Parathyroid adenoma (tissue), 2 donors: ENCODE data around the gene LPAR5.

Experiments
- H2AFZ ChIP-seq: fragments of 300-600 bp; sonication (generic); one replicate; pipeline ENCODE4 v1.7.0; 2017; ENCODE audit warnings: antibody characterized with exemption, mild to moderate bottlenecking
- H3K27ac ChIP-seq: fragments of 300-600 bp; sonication (generic); one replicate; pipeline ENCODE4 v1.7.0; 2017
- H3K27me3 ChIP-seq: fragments of 300-600 bp; sonication (generic); one replicate; pipeline ENCODE4 v1.7.0; 2017; ENCODE audit warnings: low read length; ENCODE audit not compliant: control insufficient read depth, insufficient read depth
- H3K36me3 ChIP-seq: fragments of 300-600 bp; sonication (generic); one replicate; pipeline ENCODE4 v1.7.0; 2017; ENCODE audit warnings: low read length; ENCODE audit not compliant: control insufficient read depth, insufficient read depth
- H3K4me1 ChIP-seq: fragments of 300-600 bp; sonication (generic); one replicate; pipeline ENCODE4 v1.7.0; 2017; ENCODE audit warnings: control low read depth
- H3K4me2 ChIP-seq: fragments of 300-600 bp; sonication (generic); one replicate; pipeline ENCODE4 v1.7.0; 2017; ENCODE audit warnings: low read length
- H3K4me3 ChIP-seq: fragments of 300-600 bp; sonication (generic); one replicate; pipeline ENCODE4 v1.7.0; 2017; ENCODE audit warnings: low read depth, low read length
- H3K79me2 ChIP-seq: fragments of 300-600 bp; sonication (generic); one replicate; pipeline ENCODE4 v1.7.0; 2017; ENCODE audit warnings: control low read depth
- H3K9ac ChIP-seq: fragments of 300-600 bp; sonication (generic); one replicate; pipeline ENCODE4 v1.7.0; 2017; ENCODE audit warnings: mild to moderate bottlenecking
- H3K9me3 ChIP-seq: fragments of 300-600 bp; sonication (generic); one replicate; pipeline ENCODE4 v1.7.0; 2017; ENCODE audit warnings: low read length; ENCODE audit not compliant: control insufficient read depth
- TF ChIP-seq, protein P1 (sequence below): fragments of 300-600 bp; sonication (generic); IDR thresholded peaks from one replicate; pipeline ENCODE4 v1.7.0; 2017; ENCODE audit warnings: antibody characterized with exemption, mild to moderate bottlenecking
- donor health status: primary hyperparathyroidism.

Gene LPAR5

DNA sequence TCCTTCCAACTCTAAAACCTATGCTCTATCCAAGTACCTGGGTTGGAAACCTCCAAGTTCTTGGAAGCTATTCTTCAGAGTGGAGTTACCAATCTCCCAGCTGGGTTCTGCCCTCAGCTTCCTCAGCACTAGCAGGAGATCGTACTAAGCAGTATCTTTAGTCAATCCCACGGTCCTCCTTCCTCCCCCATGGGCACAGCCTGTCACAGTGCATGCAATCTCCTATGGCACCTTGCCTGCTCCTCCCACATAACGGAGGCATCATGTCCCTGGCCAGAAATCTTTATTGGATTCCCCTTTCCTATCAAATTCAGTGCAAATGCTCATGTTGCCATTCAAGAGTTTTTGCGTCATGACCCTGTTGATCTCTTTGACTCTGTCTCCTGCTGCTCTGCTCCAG, 5.4 kb upstream of the LPAR5 start:
- Histone ChIP-seq H3K4me1 (peaks cover 14% of the 10 kb centered on the region), H3K79me2 (no peaks in the 10 kb centered on the region), H3K9me3 (no peaks in the 10 kb centered on the region), H3K9ac (no peak overlapping the region), H2AFZ (peak overlapping the region; percentile 50), H3K27me3 (no peaks in the 10 kb centered on the region), H3K27ac (peak overlapping the region; percentile 47), H3K36me3 (no peaks in the 10 kb centered on the region), H3K4me2 (no peak overlapping the region), H3K4me3 (no peak overlapping the region)
- TF ChIP-seq, protein P1, sequence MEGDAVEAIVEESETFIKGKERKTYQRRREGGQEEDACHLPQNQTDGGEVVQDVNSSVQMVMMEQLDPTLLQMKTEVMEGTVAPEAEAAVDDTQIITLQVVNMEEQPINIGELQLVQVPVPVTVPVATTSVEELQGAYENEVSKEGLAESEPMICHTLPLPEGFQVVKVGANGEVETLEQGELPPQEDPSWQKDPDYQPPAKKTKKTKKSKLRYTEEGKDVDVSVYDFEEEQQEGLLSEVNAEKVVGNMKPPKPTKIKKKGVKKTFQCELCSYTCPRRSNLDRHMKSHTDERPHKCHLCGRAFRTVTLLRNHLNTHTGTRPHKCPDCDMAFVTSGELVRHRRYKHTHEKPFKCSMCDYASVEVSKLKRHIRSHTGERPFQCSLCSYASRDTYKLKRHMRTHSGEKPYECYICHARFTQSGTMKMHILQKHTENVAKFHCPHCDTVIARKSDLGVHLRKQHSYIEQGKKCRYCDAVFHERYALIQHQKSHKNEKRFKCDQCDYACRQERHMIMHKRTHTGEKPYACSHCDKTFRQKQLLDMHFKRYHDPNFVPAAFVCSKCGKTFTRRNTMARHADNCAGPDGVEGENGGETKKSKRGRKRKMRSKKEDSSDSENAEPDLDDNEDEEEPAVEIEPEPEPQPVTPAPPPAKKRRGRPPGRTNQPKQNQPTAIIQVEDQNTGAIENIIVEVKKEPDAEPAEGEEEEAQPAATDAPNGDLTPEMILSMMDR = no peak

DNA sequence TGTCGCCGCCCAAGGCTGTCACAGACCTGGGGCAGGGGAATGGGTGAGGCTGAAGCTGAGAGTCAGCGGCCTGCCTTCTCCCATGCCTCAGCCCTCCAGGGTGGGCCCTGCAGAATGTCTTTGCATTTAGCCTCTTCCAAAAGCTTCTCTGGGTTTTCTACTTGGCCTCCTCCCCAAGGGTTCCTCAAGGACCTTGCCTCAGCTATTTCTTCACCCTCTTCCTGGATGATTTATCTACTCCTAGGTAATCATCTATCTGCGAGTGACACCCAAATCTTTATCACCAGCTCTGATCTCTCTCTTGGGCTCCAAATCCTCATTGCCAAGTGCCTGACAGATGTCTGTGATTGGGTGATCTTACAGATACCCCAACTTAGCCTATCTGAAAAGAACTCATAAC, 4.7 kb upstream of the LPAR5 start:
- H3K27ac ChIP-seq = peak overlapping the region; percentile 47
- no peak overlapping the region for H2AFZ ChIP-seq
- peaks cover 14% of the 10 kb centered on the region for H3K4me1 ChIP-seq
- no peaks in the 10 kb centered on the region for H3K27me3 ChIP-seq
- no peak overlapping the region for H3K4me2 ChIP-seq
- H3K9me3 ChIP-seq = no peaks in the 10 kb centered on the region
- H3K9ac ChIP-seq = no peak overlapping the region
- H3K36me3 ChIP-seq = no peaks in the 10 kb centered on the region
- H3K79me2 ChIP-seq = no peaks in the 10 kb centered on the region
- no peak overlapping the region for H3K4me3 ChIP-seq
- TF ChIP-seq, protein P1 = no peak

DNA sequence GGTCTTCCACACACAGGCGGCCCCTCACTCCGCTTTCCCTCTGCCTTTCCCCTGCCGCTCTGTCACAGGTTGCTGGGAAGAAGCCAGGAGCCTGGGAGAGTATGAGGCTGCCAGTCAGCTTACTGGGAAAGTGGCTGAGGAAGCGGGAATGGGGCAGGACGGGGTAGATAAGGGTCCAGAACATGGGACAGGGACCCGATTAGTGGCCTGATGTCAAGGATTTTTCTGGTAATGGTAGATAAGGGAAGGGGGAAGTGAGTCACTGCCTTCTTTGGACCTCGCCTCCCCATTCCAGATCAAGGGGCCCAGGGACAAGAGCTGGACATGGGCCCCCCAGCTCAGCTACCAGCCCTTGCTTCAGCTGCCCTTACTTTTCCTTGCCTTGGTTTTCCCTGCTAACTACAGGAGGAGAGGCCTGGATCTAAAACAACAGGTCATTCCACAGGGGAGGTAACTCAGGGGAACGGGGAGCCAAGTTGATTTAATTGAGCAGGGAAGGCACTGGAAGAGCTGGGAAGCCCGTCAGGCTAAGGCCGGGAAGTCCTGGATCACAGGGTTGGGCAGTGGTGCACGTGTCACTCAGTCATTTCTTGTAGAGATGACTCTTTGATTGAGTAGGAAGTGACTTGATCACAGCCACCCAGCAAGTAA, 3.5 kb upstream of the LPAR5 start:
- Histone ChIP-seq H3K27ac (peak overlapping the region; percentile 47), H3K27me3 (no peaks in the 10 kb centered on the region), H2AFZ (no peak overlapping the region), H3K9me3 (no peaks in the 10 kb centered on the region), H3K9ac (no peak overlapping the region), H3K4me3 (no peak overlapping the region), H3K4me2 (no peak overlapping the region), H3K36me3 (no peaks in the 10 kb centered on the region), H3K4me1 (peaks cover 14% of the 10 kb centered on the region), H3K79me2 (no peaks in the 10 kb centered on the region)
- TF ChIP-seq, protein P1 = no peak

- no peaks in the 10 kb centered on the region for H3K36me3 ChIP-seq
- no peaks in the 10 kb centered on the region for H3K9me3 ChIP-seq
- no peak overlapping the region for H3K9ac ChIP-seq
- TF ChIP-seq, protein P1 = no peak
- H3K4me1 ChIP-seq = peaks cover 14% of the 10 kb centered on the region
- no peaks in the 10 kb centered on the region for H3K79me2 ChIP-seq
- no peaks in the 10 kb centered on the region for H3K27me3 ChIP-seq
- H3K4me2 ChIP-seq = no peak overlapping the region
- peak overlapping the region; percentile 47 for H3K27ac ChIP-seq
- H3K4me3 ChIP-seq = no peak overlapping the region
- H2AFZ ChIP-seq = no peak overlapping the region
Measured at GRCh38 chr12:6638305-6638704, 2.5 kb upstream of the LPAR5 start.

GRCh38 chr12:6635375-6635855, 344 bp downstream of the LPAR5 start:
- no peak overlapping the region for H3K4me3 ChIP-seq
- TF ChIP-seq, protein P1 = no peak
- no peak overlapping the region for H3K9ac ChIP-seq
- H3K79me2 ChIP-seq = no peaks in the 10 kb centered on the region
- peaks cover 5% of the 10 kb centered on the region for H3K4me1 ChIP-seq
- H3K27ac ChIP-seq = peak overlapping the region; percentile 49
- H3K27me3 ChIP-seq = no peaks in the 10 kb centered on the region
- no peaks in the 10 kb centered on the region for H3K9me3 ChIP-seq
- no peaks in the 10 kb centered on the region for H3K36me3 ChIP-seq
- peak overlapping the region; percentile 39 for H2AFZ ChIP-seq
- no peak overlapping the region for H3K4me2 ChIP-seq
